ENCODE measurements around the gene BTG2.

BTG2 gene

GRCh38 chr1:203276916-203277545 is 28.3 kb upstream of the BTG2 start:
- DNase-seq (ENCODE audit: low read depth), result no peak

DNA sequence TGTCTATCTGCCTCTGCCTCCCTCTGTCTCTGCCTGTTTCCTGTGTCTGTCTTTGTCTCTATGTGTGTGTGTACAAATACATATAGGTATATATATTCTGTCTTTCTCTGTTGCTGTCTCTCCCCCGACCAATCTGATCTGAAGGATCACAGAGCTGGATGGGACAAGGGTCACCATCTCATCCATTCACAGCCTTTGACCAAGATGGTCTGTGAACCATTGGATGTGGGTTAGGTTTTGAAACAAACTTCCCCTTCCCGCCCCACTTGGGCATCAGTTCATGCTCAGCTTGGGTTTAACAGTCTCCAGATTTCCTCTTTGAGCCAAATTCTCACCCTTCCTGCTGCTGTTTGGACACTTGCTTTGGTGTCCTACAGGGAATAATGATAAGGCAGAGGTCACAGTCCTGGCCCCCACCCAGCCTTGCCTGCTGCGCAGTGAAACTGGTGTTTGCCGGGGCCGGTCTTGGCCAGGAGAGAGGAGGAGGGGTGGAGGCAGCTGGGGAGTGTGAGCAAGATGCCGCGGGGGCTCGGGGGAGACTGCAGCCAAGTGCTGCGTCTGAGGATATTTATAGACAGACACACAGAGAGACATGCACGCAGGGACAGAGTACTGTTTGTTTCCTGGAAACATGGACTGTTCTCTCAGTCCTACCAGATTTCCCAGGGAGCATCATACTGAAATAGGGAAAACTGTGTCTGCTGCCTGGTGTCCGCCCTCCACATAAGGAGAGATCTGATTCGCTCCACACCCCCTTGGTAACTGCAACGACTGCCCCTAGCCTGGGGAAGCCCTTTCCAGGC is 27.0 kb upstream of the BTG2 start:
- DNase-seq (ENCODE audit: low read depth), result peak; percentile 48

GRCh38 chr1:203278885-203279406 is 26.4 kb upstream of the BTG2 start:
- DNase-seq (ENCODE audit: low read depth), result no peak

- DNase-seq (ENCODE audit: low read depth), result no peak
Measured at GRCh38 chr1:203280061-203280460, 25.3 kb upstream of the BTG2 start.

DNA sequence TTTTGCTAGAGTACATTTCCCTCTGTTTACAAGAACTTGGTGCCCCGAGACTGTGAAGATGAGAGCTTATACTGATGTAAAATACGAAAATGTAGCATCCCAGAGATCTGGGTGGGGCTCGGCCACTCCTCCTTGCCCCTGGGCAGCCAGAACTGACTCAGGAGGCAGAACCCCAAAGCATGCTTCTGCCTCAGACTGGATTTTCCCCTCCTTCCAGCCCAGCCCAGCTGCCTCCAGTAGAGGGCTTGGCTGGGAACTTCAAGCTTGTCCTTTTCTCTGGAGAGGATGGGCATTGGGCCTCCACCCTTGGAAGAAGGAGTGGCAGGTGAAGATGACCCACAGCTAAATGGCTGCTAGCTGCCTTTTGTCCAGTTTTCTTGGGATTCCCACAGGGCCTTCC is 24.3 kb upstream of the BTG2 start:
- DNase-seq (ENCODE audit: low read depth), result no peak

- DNase-seq (ENCODE audit: low read depth), result no peak
Measured at GRCh38 chr1:203281851-203282661, 23.3 kb upstream of the BTG2 start.

GRCh38 chr1:203282720-203283542 is 22.4 kb upstream of the BTG2 start:
- no peak for DNase-seq (ENCODE audit: low read depth)

GRCh38 chr1:203283597-203283996 is 21.7 kb upstream of the BTG2 start:
- DNase-seq (ENCODE audit: low read depth), result no peak

DNA sequence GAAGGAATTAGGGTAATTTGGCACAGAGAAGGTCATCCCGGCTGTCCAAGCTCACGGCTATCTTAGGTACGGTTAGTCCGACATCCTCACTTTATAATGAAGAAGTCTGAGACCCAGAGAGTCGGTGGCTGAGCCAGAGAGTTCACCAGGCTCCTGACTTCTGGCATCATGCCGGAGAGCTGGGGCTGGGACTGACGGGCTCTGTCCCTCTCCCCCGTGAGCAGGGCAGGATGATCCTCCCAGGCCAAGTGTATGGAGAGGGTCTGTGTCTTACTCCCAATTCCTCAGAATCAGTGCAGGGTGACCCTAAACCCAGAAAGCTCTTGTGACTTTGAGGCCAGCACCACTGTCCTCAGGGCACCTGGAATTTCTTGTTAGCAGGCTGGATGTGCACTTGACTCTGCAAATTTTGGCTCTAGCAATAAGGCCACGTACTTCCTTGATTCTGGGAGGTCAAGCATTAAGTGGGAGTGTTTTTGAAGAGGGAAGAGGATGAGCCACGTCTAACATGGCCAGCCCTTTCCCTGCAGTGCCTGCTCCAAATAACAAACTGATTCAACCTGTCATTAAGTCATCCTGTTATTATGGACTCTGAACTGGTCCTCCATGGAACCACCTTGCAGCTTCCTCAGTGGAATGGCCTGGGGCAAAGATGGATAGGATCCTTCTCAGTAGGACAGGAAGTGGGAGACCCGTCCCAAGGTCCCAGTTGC is 20.8 kb upstream of the BTG2 start:
- no peak for DNase-seq (ENCODE audit: low read depth)

- DNase-seq (ENCODE audit: low read depth), result no peak
Measured at GRCh38 chr1:203286161-203286984, 18.9 kb upstream of the BTG2 start.

GRCh38 chr1:203287109-203287893 is 18.0 kb upstream of the BTG2 start:
- DNase-seq (ENCODE audit: low read depth), result no peak

DNA sequence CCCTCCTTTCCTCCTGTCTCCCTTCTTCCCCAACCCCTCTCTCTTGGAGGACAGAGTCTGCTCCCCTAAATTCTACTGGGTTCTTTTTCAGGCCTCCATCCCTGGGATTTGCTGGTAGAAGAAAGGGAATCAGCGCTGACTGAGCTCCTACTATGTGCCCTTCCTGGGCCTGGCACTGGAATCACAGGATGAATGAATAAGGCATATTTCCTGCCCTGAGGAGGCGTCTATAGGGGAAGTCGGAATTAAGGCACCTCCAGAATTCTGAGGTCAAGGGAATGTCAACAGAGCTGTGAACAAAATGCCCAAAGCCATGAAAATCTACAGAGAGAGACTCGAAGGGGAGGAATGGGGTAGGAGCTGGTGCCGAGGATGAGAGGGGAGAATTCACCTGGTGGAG is 17.4 kb upstream of the BTG2 start:
- no peak for DNase-seq (ENCODE audit: low read depth)

DNA sequence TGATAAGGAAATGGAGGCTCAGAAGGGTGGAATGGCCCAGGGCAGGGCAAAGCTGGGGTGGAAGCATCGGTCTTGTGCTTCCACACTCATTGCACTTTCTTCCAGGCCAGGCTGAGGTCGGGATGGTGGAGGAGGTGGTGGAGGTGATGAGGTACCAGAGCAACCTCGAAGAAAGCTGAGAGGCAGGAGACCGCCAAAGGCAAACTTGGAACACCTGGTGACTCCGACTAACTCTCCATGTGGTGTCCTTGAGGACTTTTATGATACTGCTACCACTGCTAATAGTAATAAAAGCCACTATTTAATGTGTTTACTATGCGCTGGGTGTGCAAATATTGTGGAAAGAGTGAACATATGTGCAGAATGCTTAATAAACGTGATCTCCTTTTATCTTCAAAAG is 16.9 kb upstream of the BTG2 start:
- no peak for DNase-seq (ENCODE audit: low read depth)

GRCh38 chr1:203289281-203289981 is 15.9 kb upstream of the BTG2 start:
- no peak for DNase-seq (ENCODE audit: low read depth)

DNA sequence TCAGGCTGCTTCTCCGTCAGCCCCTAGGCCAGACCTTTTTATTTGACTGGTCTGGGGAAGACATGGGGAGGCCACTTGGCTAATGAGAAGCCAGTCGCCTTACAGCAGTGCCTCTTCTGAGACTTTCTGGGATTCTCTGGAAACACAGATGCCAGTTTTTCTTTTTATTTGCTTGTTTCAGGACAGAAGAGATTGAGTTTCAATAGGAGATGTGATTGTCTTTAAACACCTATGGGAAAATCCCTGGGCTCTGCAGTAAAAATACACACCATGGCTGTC is 15.4 kb upstream of the BTG2 start:
- DNase-seq (ENCODE audit: low read depth), result no peak

DNA sequence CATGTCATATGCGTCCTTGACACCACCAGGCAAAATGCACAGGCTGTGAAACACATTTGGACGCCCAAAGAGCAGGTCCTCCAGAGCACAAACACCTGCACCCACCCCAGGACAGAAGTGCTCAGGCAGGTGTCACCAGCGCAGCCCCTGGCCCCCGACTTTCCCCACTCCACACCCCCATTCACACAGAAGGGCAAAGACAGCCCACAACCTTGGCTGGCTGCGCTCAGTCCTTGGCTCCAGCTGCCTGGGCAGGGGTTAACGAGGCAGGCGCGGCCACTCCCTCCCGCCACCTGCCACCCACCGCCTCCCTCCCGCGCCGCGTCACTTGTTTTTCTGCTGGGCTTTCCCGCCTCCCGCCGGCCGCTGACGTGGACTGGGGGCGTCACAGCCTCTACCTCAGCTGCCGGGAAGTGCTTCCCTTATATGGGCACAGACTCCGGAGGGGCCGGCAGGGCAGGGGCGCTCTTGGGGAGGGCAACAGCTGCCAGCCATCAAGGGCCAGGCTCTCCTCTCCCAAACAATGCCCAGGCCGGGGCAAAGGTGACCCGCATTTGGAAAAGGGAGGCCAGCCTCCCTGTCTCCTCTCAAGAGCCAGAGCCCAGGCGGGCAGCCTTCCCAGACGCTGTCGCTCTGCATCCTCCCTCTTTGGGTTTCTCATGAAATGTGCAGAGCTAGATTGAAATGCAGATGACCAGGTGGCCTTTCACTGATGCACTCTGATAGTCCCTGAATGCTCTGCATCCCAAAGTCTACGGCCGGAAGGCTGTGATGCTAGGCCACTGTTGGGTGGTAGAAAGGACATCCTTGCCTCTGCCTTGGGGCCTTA is 14.8 kb upstream of the BTG2 start:
- no peak for DNase-seq (ENCODE audit: low read depth)

DNA sequence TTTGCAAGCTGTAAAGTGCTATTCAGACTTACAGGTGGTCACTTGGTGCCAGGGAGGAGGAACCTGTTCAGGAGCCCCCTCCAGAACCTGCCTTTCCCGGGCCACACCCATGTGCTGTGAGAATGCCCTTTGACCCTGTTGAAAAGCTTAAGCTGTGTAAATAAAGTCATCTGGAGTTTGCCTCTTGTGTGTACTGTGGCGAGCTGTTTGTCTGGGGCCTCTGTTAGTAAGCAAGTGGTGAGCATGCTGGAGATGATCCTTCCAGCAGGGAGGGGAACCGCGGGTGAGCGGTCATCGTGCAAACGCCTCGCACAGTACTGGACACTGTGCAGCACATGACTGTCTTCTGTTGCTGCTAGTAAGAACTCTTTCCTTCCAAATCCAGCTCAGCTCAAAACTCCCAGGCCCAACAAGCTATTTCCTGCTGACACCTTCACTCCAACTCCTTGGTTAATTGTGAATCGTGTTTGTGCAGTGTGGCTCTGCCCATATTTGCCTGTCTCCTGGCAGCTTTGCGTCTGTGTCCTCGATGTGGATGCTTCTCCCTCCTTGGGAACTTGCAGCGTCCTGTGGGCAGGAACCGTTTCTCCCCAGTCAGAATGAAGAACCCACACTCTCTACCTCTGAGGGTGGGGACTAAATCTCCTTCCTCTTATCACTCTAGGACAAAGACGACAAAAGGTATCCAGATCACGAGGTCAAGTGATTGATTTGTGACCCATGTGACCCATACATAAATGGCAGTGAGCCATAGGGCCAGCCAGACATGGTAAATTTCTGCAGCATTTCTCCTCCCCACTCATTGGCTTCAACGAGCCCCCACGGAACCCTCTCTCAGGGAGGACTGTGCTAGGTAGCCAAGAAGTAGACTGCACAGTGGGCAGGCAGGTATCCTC is 13.9 kb upstream of the BTG2 start:
- no peak for DNase-seq (ENCODE audit: low read depth)

All from GM04503 (cell line).